22Rv1 (cell line): ENCODE data around the gene TEN1.

ENCODE experiments used
- ZFX ChIP-seq: fragments of 450-650 bp; IDR thresholded peaks from 2 replicates; pipeline ENCODE4 v1.6.1; 2017; ENCODE audit warnings: antibody characterized with exemption, borderline replicate concordance
- TF ChIP-seq, protein P1 (sequence below): fragments of 450-650 bp; IDR thresholded peaks from 2 replicates; pipeline ENCODE4 v1.5.1; 2017; ENCODE audit warnings: mild to moderate bottlenecking

GRCh38 chr17:76040376-76040775 lies 61.3 kb downstream of the TEN1 start:
- TF ChIP-seq, protein P1, sequence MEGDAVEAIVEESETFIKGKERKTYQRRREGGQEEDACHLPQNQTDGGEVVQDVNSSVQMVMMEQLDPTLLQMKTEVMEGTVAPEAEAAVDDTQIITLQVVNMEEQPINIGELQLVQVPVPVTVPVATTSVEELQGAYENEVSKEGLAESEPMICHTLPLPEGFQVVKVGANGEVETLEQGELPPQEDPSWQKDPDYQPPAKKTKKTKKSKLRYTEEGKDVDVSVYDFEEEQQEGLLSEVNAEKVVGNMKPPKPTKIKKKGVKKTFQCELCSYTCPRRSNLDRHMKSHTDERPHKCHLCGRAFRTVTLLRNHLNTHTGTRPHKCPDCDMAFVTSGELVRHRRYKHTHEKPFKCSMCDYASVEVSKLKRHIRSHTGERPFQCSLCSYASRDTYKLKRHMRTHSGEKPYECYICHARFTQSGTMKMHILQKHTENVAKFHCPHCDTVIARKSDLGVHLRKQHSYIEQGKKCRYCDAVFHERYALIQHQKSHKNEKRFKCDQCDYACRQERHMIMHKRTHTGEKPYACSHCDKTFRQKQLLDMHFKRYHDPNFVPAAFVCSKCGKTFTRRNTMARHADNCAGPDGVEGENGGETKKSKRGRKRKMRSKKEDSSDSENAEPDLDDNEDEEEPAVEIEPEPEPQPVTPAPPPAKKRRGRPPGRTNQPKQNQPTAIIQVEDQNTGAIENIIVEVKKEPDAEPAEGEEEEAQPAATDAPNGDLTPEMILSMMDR = no peak
- no peak for TF ChIP-seq ZFX
